HFF-Myc (cell line): Measurements from ENCODE around the gene METTL13.
A peak's percentile ranks its signal among the peaks of the same experiment; 100 is the strongest.

Source experiments
- DNase-seq: peaks from one replicate; pipeline ENCODE4 v3.0.0-alpha.2; 2011; ENCODE audit warnings: low read depth; ENCODE audit errors: extremely low read depth
- H3K4me3 ChIP-seq: replicated peaks from 2 replicates; pipeline ENCODE4 v1.5.1; 2011; ENCODE audit warnings: low read depth, mild to moderate bottlenecking, control low read depth, low read length
- TF ChIP-seq, protein P1 (sequence below): IDR thresholded peaks from 2 replicates; pipeline ENCODE4 v1.5.1; 2012; ENCODE audit warnings: mild to moderate bottlenecking, low read depth, low read length, control low read depth; ENCODE audit errors: missing control alignments

Gene METTL13

DNA sequence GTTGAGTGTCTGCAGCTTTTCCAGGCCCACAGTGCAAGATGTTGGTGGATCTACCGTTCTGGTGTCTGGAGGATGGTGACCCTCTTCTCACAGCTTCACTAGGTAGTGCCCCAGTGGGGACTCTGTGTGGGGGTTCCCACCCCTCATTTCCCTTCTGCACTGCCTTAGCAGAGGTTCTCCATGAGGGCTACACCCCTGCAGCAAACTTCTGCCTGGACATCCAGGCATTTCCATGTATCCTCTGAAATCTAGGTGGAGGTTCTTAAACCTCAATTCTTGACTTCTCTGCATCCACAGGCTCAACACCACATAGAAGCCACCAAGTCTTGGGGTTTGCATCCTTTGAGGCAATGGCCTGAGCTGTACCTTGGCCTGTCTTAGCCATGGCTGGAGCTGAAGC lies 45.5 kb downstream of the METTL13 start:
- TF ChIP-seq, protein P1, sequence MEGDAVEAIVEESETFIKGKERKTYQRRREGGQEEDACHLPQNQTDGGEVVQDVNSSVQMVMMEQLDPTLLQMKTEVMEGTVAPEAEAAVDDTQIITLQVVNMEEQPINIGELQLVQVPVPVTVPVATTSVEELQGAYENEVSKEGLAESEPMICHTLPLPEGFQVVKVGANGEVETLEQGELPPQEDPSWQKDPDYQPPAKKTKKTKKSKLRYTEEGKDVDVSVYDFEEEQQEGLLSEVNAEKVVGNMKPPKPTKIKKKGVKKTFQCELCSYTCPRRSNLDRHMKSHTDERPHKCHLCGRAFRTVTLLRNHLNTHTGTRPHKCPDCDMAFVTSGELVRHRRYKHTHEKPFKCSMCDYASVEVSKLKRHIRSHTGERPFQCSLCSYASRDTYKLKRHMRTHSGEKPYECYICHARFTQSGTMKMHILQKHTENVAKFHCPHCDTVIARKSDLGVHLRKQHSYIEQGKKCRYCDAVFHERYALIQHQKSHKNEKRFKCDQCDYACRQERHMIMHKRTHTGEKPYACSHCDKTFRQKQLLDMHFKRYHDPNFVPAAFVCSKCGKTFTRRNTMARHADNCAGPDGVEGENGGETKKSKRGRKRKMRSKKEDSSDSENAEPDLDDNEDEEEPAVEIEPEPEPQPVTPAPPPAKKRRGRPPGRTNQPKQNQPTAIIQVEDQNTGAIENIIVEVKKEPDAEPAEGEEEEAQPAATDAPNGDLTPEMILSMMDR: no peak
- no peak overlapping the region for H3K4me3 ChIP-seq
- DNase-seq: no peak

DNA sequence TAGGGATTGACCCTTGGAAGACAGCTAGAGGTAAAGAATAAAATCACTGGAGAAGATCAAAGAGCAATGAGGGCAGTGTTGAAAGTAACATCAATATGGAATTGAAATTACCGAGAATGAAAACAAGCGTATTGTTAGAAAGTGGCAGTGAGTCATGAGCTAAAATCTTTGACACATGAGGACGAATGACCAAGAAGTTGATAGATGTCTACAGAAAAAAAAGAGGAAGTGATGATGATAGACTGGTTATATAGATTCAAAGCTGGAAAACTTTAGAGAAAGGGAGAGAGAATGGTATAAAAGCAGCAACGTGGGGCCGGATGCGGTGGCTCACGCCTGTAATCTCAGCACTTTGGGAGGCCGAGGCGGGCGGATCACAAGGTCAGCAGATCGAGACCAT lies 47.3 kb downstream of the METTL13 start:
- DNase-seq: no peak
- TF ChIP-seq, protein P1: no peak

DNA sequence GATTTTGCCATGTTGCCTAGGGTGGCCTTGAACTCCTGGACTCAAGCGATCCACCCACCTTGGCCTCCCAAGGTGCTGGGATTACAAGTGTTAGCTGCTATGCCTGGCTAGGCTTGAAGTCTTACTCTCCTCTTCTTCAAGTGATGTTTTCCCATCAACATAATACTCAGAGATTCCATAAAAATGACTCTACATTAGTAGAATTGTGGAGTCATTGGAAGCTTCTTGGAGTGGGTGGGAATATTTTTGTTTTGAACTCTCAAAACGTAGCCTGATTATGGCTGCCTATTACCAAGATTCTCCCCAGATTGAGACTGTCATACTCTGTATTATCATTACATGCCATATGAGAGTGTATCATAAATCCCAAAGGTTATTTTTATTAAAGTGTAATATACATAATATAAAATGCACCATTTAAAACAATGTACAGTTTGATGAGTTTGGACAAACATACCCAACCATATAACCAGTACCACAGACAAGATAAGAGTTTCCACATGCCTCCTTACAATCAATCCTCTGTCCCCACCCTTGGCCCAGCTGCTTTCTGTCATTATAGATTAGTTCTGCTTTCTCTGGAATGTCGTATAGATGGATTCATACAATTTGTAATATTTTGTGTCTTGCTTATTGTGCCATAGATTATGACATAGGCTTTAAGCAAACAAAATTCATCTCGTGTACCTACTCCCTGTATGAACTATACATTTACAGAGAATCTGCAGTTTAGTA lies 51.8 kb downstream of the METTL13 start:
- no peak for DNase-seq
- no peak overlapping the region for H3K4me3 ChIP-seq
- TF ChIP-seq, protein P1: no peak

More for the DNA sequence above, 47.3 kb downstream of the METTL13 start:
- H3K4me3 ChIP-seq: no peak overlapping the region

DNA sequence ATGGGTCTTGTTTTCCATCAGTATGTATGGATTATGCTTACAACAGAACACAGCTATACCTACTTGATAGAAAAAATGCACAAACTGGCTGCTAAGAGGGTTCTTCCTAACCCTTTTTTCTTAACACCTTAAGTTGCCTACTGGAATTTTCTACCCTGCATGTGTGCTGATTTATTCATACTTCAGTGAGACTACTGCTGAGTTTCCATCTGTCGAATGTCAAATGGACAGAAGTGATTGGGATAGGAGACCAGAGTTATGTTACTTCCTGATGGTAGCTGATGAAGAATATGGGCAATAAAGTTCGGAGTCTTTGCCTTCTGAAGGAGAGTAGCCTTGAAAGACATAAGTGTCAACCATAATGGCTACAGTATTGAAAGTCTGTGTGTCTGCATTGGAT lies 53.4 kb downstream of the METTL13 start:
- no peak for DNase-seq
- H3K4me3 ChIP-seq: no peak overlapping the region
- TF ChIP-seq, protein P1: no peak

DNA sequence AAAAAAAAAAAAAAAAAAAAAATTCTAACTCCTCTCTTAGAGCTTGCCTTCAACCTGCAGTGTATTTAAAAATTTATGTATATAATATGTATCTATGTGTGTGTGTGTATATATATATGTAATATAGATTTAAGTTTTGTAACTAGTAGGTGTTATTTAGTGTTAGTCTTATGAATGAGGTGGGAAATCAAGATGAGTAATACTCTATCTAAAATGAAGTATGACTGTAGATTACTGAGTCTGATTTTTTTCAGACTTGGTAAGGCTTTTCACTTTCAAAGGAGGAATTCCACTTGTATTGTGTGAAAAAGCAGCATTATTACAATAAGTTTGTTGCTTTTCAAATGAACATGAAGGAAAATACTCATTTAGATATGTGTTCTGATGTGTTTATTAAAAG lies 54.4 kb downstream of the METTL13 start:
- no peak for DNase-seq
- no peak overlapping the region for H3K4me3 ChIP-seq
- TF ChIP-seq, protein P1: no peak

DNA sequence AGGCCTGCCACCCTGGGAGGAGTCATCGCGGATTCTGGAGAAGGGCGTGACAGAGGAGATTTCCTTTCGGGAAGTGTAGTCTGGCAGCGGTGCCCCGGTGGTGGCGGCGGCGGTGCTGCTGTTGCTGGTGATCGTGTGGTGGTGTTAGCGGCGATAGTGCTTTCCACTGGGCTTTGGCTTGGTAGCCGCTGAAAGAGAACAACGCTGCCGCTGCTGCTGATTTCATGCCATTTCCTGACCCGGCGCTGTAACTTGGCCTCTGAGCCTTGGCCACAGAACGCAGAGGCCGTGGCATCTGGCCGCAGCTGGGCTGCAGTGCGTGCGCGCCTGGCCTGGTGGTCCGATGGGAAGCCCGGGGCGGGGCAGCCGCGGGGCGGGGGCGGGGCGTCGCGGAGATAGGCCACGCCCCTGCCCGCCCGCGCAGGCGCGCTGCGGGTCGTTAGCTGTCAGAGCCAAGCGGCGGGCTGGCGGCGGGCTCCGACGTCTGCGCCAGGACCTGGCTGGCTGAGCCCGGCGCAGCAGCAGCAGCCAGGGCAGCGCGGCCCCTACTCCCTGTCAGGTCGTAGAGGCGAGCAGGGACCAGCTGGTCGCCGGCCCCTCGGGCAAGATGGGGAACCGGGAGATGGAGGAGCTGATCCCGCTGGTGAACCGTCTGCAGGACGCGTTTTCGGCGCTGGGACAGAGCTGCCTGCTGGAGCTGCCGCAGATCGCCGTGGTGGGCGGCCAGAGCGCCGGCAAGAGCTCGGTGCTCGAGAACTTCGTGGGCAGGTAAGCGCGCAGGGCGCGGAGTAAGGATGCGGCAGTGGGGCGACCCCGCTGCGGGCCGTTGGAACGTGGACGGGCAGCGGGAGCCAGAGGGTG lies 59.8 kb downstream of the METTL13 start, which contains the start of gene DNM3:
DNM3 (plus strand) TSS at position 449 of the 861 bp plus-strand sequence; CDS start at position 608, 159 bp downstream.
- peak within 1 kb of the TSS; percentile 48 for H3K4me3 ChIP-seq
- DNase-seq: peak; percentile 37
- TF ChIP-seq, protein P1: no peak
